Measurements from ENCODE around the gene DDX46.

DDX46 gene

GRCh38 chr5:134784241-134784920 lies 25.8 kb downstream of the DDX46 start:
- Histone ChIP-seq H3K36me3 (ENCODE audit: insufficient read depth) (peaks cover 17% of the 10 kb centered on the region), H3K27ac (no peak overlapping the region), H3K9ac (no peak overlapping the region), H4K20me1 (ENCODE audit: insufficient read depth) (no peaks in the 10 kb centered on the region), H3K4me3 (IDR thresholded peaks at IDR 0.05; ENCODE audit: insufficient read depth, low read depth, low read length) (no peak overlapping the region), H3K4me1 (ENCODE audit: low read depth, poor library complexity, severe bottlenecking) (no peaks in the 10 kb centered on the region), H3K27me3 (ENCODE audit: insufficient read depth, low read depth) (no peaks in the 10 kb centered on the region), H3K4me2 (no peak overlapping the region), H2AFZ (ENCODE audit: low read depth) (no peak overlapping the region), H3K79me2 (ENCODE audit: insufficient read depth, low read depth) (no peaks in the 10 kb centered on the region)
- TF ChIP-seq CTCF (conservative IDR thresholded peaks at IDR 0.05; ENCODE audit: low read depth, low read length) = no peak

GRCh38 chr5:134784946-134785620 lies 26.5 kb downstream of the DDX46 start:
- Histone ChIP-seq H3K4me1 (ENCODE audit: low read depth, poor library complexity, severe bottlenecking) (no peaks in the 10 kb centered on the region), H3K9ac (no peak overlapping the region), H4K20me1 (ENCODE audit: insufficient read depth) (no peaks in the 10 kb centered on the region), H2AFZ (ENCODE audit: low read depth) (no peak overlapping the region), H3K4me2 (no peak overlapping the region), H3K27me3 (ENCODE audit: insufficient read depth, low read depth) (no peaks in the 10 kb centered on the region), H3K79me2 (ENCODE audit: insufficient read depth, low read depth) (no peaks in the 10 kb centered on the region), H3K36me3 (ENCODE audit: insufficient read depth) (peaks cover 17% of the 10 kb centered on the region), H3K4me3 (IDR thresholded peaks at IDR 0.05; ENCODE audit: insufficient read depth, low read depth, low read length) (no peak overlapping the region), H3K27ac (no peak overlapping the region)
- TF ChIP-seq CTCF (conservative IDR thresholded peaks at IDR 0.05; ENCODE audit: low read depth, low read length) = no peak

GRCh38 chr5:134787692-134788091 lies 29.1 kb downstream of the DDX46 start:
- H3K27me3 ChIP-seq (ENCODE audit: insufficient read depth, low read depth) = no peaks in the 10 kb centered on the region
- peaks cover 12% of the 10 kb centered on the region for H3K36me3 ChIP-seq (ENCODE audit: insufficient read depth)
- H3K4me2 ChIP-seq = no peak overlapping the region
- H3K4me1 ChIP-seq (ENCODE audit: low read depth, poor library complexity, severe bottlenecking) = no peaks in the 10 kb centered on the region
- no peaks in the 10 kb centered on the region for H4K20me1 ChIP-seq (ENCODE audit: insufficient read depth)
- no peak for TF ChIP-seq CTCF (conservative IDR thresholded peaks at IDR 0.05; ENCODE audit: low read depth, low read length)
- no peak overlapping the region for H2AFZ ChIP-seq (ENCODE audit: low read depth)
- no peak overlapping the region for H3K4me3 ChIP-seq (IDR thresholded peaks at IDR 0.05; ENCODE audit: insufficient read depth, low read depth, low read length)
- no peak overlapping the region for H3K9ac ChIP-seq
- H3K27ac ChIP-seq = no peak overlapping the region
- no peaks in the 10 kb centered on the region for H3K79me2 ChIP-seq (ENCODE audit: insufficient read depth, low read depth)

- Histone ChIP-seq H3K9ac (no peak overlapping the region), H3K79me2 (ENCODE audit: insufficient read depth, low read depth) (no peaks in the 10 kb centered on the region), H3K4me1 (ENCODE audit: low read depth, poor library complexity, severe bottlenecking) (no peaks in the 10 kb centered on the region), H3K4me2 (no peak overlapping the region), H3K27me3 (ENCODE audit: insufficient read depth, low read depth) (no peaks in the 10 kb centered on the region), H3K27ac (no peak overlapping the region), H4K20me1 (ENCODE audit: insufficient read depth) (no peaks in the 10 kb centered on the region), H3K4me3 (IDR thresholded peaks at IDR 0.05; ENCODE audit: insufficient read depth, low read depth, low read length) (no peak overlapping the region), H2AFZ (ENCODE audit: low read depth) (no peak overlapping the region), H3K36me3 (ENCODE audit: insufficient read depth) (peaks cover 5% of the 10 kb centered on the region; the same call in 1 of the 2 replicates)
- TF ChIP-seq CTCF (conservative IDR thresholded peaks at IDR 0.05; ENCODE audit: low read depth, low read length) = no peak
Observed at GRCh38 chr5:134791580-134791979, 33.0 kb downstream of the DDX46 start.

All from KMS-11 (cell line).